Natural killer cell (primary cell): ENCODE measurements around the gene EIF1AY. TPM values are rescaled to one million over a fixed set of nuclear protein-coding genes. Genes with fewer than 3 reads are reported as not detected.

Experiments used
- ATAC-seq, 3 donors: fragments of 150-1000 bp in 2 of 3; fragments of 200-7000 bp in 1 of 3; cut with Tn5 transposase; 1 replicate in 1 of 3; 2 replicates in 2 of 3; pipeline ENCODE4 v1.10.0; 2021; ENCODE audit warnings: mild to moderate bottlenecking in 2 of 3, moderate library complexity in 2 of 3
- DNase-seq, 2 donors: peaks; one replicate each; pipeline versions ENCODE4 v3.0.0 to v3.0.0-alpha.2; 2013 to 2021; ENCODE audit warnings: mixed read lengths in 1 of 2
- H3K27ac ChIP-seq: one replicate; pipeline ENCODE4 v1.5.1; 2013; ENCODE audit warnings: mild to moderate bottlenecking, low read length
- H3K27me3 ChIP-seq: one replicate; pipeline ENCODE4 v1.6.1; 2013; ENCODE audit warnings: low read length; ENCODE audit not compliant: control insufficient read depth, insufficient read depth
- H3K36me3 ChIP-seq: one replicate; pipeline ENCODE4 v1.6.1; 2013; ENCODE audit warnings: low read length; ENCODE audit not compliant: control insufficient read depth, insufficient read depth
- H3K4me1 ChIP-seq: one replicate; pipeline ENCODE4 v1.6.1; 2013; ENCODE audit warnings: low read length; ENCODE audit not compliant: control insufficient read depth, insufficient read depth
- H3K4me3 ChIP-seq: one replicate; pipeline ENCODE4 v1.5.1; 2013; ENCODE audit warnings: low read length
- H3K9me3 ChIP-seq: one replicate; pipeline ENCODE4 v1.6.1; 2013; ENCODE audit warnings: low read length; ENCODE audit not compliant: control insufficient read depth, insufficient read depth
- H3K27ac Mint-ChIP-seq, 2 donors: one replicate each; pipeline ENCODE4 v1.8.0; 2022; ENCODE audit warnings: mild to moderate bottlenecking in 2 of 2, mixed read lengths in 2 of 2, moderate library complexity in 1 of 2
- H3K27me3 Mint-ChIP-seq, 2 donors: one replicate each; pipeline ENCODE4 v1.8.0; 2022; ENCODE audit warnings: low read depth in 2 of 2, mixed read lengths in 2 of 2
- H3K36me3 Mint-ChIP-seq: one replicate; pipeline ENCODE4 v1.8.0; 2022; ENCODE audit warnings: mixed read lengths
- H3K4me1 Mint-ChIP-seq, 2 donors: one replicate each; pipeline ENCODE4 v1.8.0; 2022; ENCODE audit warnings: mixed read lengths in 2 of 2
- H3K4me3 Mint-ChIP-seq: one replicate; pipeline ENCODE4 v1.8.0; 2022; ENCODE audit warnings: mild to moderate bottlenecking, moderate library complexity, mixed read lengths
- H3K9me3 Mint-ChIP-seq, 2 donors: one replicate each; pipeline ENCODE4 v1.8.0; 2022; ENCODE audit warnings: mixed read lengths in 2 of 2
- CTCF ChIP-seq: fragments of 200-600 bp; IDR thresholded peaks from one replicate; pipeline ENCODE4 v1.8.0; 2022; ENCODE audit warnings: antibody characterized with exemption
- WGBS: methylation state at CpG from one replicate; pipeline ENCODE4 v1.1.7; 2013; ENCODE audit warnings: missing lambda C conversion rate; ENCODE audit not compliant: insufficient coverage; 5-methylcytosine and 5-hydroxymethylcytosine counted together
- intact Hi-C: fragments of 100-400 bp; cut with micrococcal nuclease; formaldehyde crosslinking; loops from one replicate; pipeline ENCODE4 v1.14.2; 2022
- total RNA-seq, 4 donors: library from RNA; stranded (reverse); fragments of 120-200 nt in 1 of 4; gene quantifications; one replicate each; pipeline versions ENCODE4 v1.2.3 to v1.2.4, GENCODE V29; 2013 to 2022

The EIF1AY gene
- total RNA-seq, 3 donors from 2014 or later (not counting 1 experiment from before 2014, with no cell fraction given): 18.8 to 22.3 TPM; not detected in 1

- 100% methylated on average over 1 of the region's 2 CpGs for WGBS
- Mint-ChIP-seq H3K36me3 (no peaks in the 10 kb centered on the region), H3K27ac (no peak overlapping the region), H3K4me1 (no peaks in the 10 kb centered on the region), H3K9me3 (no peaks in the 10 kb centered on the region), H3K27me3 (no peaks in the 10 kb centered on the region), H3K4me3 (no peak overlapping the region)
- Histone ChIP-seq H3K4me1 (no peaks in the 10 kb centered on the region), H3K9me3 (no peaks in the 10 kb centered on the region), H3K4me3 (no peak overlapping the region), H3K27ac (no peak overlapping the region), H3K27me3 (no peaks in the 10 kb centered on the region), H3K36me3 (no peaks in the 10 kb centered on the region)
- no peak for TF ChIP-seq CTCF
- no peak for ATAC-seq
- intact Hi-C loops: loop anchor here (5.0 kb wide), 1 partner anchor 706 kb away; no protein-coding TSS in a partner anchor
- no peak for DNase-seq
These were observed 19.8 kb upstream of the EIF1AY start for GRCh38 chrY:20555820-20556219.

GRCh38 chrY:20558677-20559076 lies 16.9 kb upstream of the EIF1AY start:
- Histone ChIP-seq H3K9me3 (no peaks in the 10 kb centered on the region), H3K4me3 (no peak overlapping the region), H3K4me1 (no peaks in the 10 kb centered on the region), H3K27me3 (no peaks in the 10 kb centered on the region), H3K27ac (no peak overlapping the region), H3K36me3 (no peaks in the 10 kb centered on the region)
- no CpG with 5 or more reads among the region's 2 CpGs for WGBS
- Mint-ChIP-seq H3K4me1 (no peaks in the 10 kb centered on the region), H3K36me3 (no peaks in the 10 kb centered on the region), H3K9me3 (no peaks in the 10 kb centered on the region), H3K27me3 (no peaks in the 10 kb centered on the region), H3K27ac (no peak overlapping the region), H3K4me3 (no peak overlapping the region)
- TF ChIP-seq CTCF: peak; percentile 34
- DNase-seq: peak in 1 of 2 donors; percentile 63
- intact Hi-C loops: loop anchor here (5.0 kb wide), 1 partner anchor 704 kb away; no protein-coding TSS in a partner anchor
- ATAC-seq: no peak

GRCh38 chrY:20559873-20560512 lies 15.6 kb upstream of the EIF1AY start:
- DNase-seq (no peak), ATAC-seq (no peak)
- H3K9me3 ChIP-seq: no peaks in the 10 kb centered on the region
- 100% methylated on average over 2 of the region's 2 CpGs for WGBS
- Mint-ChIP-seq H3K27me3 (no peaks in the 10 kb centered on the region), H3K4me1 (no peaks in the 10 kb centered on the region), H3K4me3 (no peak overlapping the region), H3K27ac (no peak overlapping the region), H3K9me3 (no peaks in the 10 kb centered on the region), H3K36me3 (no peaks in the 10 kb centered on the region)
- H3K36me3 ChIP-seq: no peaks in the 10 kb centered on the region
- no peaks in the 10 kb centered on the region for H3K4me1 ChIP-seq
- intact Hi-C loops: loop anchor here (5.0 kb wide), 1 partner anchor 702 kb away; no protein-coding TSS in a partner anchor
- no peak overlapping the region for H3K27ac ChIP-seq
- TF ChIP-seq CTCF: no peak
- no peak overlapping the region for H3K4me3 ChIP-seq
- H3K27me3 ChIP-seq: no peaks in the 10 kb centered on the region

DNA sequence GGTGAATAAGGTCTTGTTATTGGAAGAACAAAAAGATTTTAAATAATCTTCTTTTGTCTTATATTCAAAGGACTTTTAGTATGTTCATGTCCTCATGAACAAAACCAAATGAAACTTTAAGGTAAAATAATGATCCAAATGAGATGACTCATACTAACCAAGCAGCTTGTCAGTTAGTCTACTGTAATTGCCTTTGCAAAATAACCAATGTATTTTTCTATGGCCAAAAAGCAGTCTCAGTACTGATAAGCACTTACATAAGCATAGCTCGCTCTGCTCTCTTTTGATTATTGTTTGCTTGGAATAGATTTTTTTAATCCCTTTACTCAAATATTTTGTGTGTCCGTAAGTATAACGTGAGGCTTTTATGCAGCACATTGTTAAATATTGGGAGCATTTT lies 4.3 kb upstream of the EIF1AY start:
- Histone ChIP-seq H3K4me1 (no peaks in the 10 kb centered on the region), H3K9me3 (no peaks in the 10 kb centered on the region), H3K36me3 (no peaks in the 10 kb centered on the region), H3K27me3 (no peaks in the 10 kb centered on the region), H3K27ac (no peak overlapping the region), H3K4me3 (no peak overlapping the region)
- peaks cover 0 to 12% of the 10 kb centered on the region in 2 donors for H3K4me1 Mint-ChIP-seq
- H3K27ac Mint-ChIP-seq: no peak overlapping the region
- intact Hi-C loops: loop anchor here (10.0 kb wide), 1 partner anchor 827 kb away; the partner anchor contains the start of gene KDM5D
- no peak for ATAC-seq
- H3K9me3 Mint-ChIP-seq: no peaks in the 10 kb centered on the region
- DNase-seq: no peak
- H3K36me3 Mint-ChIP-seq: no peaks in the 10 kb centered on the region
- 100% methylated on average over 1 of the region's 3 CpGs for WGBS
- no peak for TF ChIP-seq CTCF
- no peaks in the 10 kb centered on the region for H3K27me3 Mint-ChIP-seq
- H3K4me3 Mint-ChIP-seq: no peak overlapping the region
